AG08396 (cell line): ENCODE measurements around the gene CDK5RAP2.
"Not testable (repeated sequence)": the region's sequence is repeated elsewhere in the genome, so short reads cannot be mapped to it uniquely, and the experiment has no call there.

ENCODE experiments used
- DNase-seq: peaks from one replicate; pipeline ENCODE4 v3.0.0; 2012; ENCODE audit warnings: low spot score, mixed read lengths

CDK5RAP2 gene

GRCh38 chr9:120587328-120587727 is 7.4 kb upstream of the CDK5RAP2 start:
- DNase-seq: no peak

GRCh38 chr9:120583958-120584369 is 4.0 kb upstream of the CDK5RAP2 start:
- DNase-seq: peak; percentile 84

- DNase-seq: peak; percentile 25
These were observed 572 bp downstream of the CDK5RAP2 start for GRCh38 chr9:120579139-120580050.

- DNase-seq: no peak
These were observed 5.5 kb downstream of the CDK5RAP2 start for GRCh38 chr9:120574473-120574872.

GRCh38 chr9:120572472-120572871 is 7.5 kb downstream of the CDK5RAP2 start:
- DNase-seq: no peak

- DNase-seq: peak; percentile 94
These were observed 8.3 kb downstream of the CDK5RAP2 start for GRCh38 chr9:120571443-120572257.

GRCh38 chr9:120570296-120570695 is 9.7 kb downstream of the CDK5RAP2 start:
- DNase-seq: no peak

GRCh38 chr9:120569556-120569955 is 10.4 kb downstream of the CDK5RAP2 start:
- no peak for DNase-seq

- DNase-seq: no peak
These were observed 11.2 kb downstream of the CDK5RAP2 start for GRCh38 chr9:120568816-120569215.

- DNase-seq: no peak
These were observed 12.1 kb downstream of the CDK5RAP2 start for GRCh38 chr9:120567874-120568273.

GRCh38 chr9:120567081-120567480 is 12.9 kb downstream of the CDK5RAP2 start:
- no peak for DNase-seq

GRCh38 chr9:120564589-120564988 is 15.4 kb downstream of the CDK5RAP2 start:
- DNase-seq: no peak

GRCh38 chr9:120562861-120563443 is 17.0 kb downstream of the CDK5RAP2 start:
- no peak for DNase-seq

- DNase-seq: no peak
These were observed 18.3 kb downstream of the CDK5RAP2 start for GRCh38 chr9:120561709-120562108.

GRCh38 chr9:120559546-120559945 is 20.4 kb downstream of the CDK5RAP2 start:
- DNase-seq: no peak

- no peak for DNase-seq
These were observed 21.5 kb downstream of the CDK5RAP2 start for GRCh38 chr9:120558454-120558853.

- no peak for DNase-seq
These were observed 22.8 kb downstream of the CDK5RAP2 start for GRCh38 chr9:120557205-120557604.

- no peak for DNase-seq
These were observed 23.2 kb downstream of the CDK5RAP2 start for GRCh38 chr9:120556775-120557174.

- DNase-seq: no peak
These were observed 24.1 kb downstream of the CDK5RAP2 start for GRCh38 chr9:120555839-120556238.

GRCh38 chr9:120552210-120552704 is 27.7 kb downstream of the CDK5RAP2 start:
- not testable (repeated sequence) for DNase-seq

- no peak for DNase-seq
These were observed 34.0 kb downstream of the CDK5RAP2 start for GRCh38 chr9:120545701-120546550.
